Measurements from ENCODE around the gene PSMD7.

The PSMD7 gene

GRCh38 chr16:74296432-74297144 lies at the start of gene PSMD7:
Gene PSMD7, plus strand, starts transcription at chr16:74296814. Its CDS starts 101 bp downstream, at chr16:74296915.
- peak; percentile 75 for DNase-seq

- no peak for DNase-seq
Measured at GRCh38 chr16:74249254-74249653, 47.4 kb upstream of the PSMD7 start.

GRCh38 chr16:74249846-74250245 lies 46.8 kb upstream of the PSMD7 start:
- no peak for DNase-seq

GRCh38 chr16:74252329-74252728 lies 44.3 kb upstream of the PSMD7 start:
- no peak for DNase-seq

GRCh38 chr16:74253161-74253938 lies 43.3 kb upstream of the PSMD7 start:
- DNase-seq: no peak

GRCh38 chr16:74257061-74257460 lies 39.6 kb upstream of the PSMD7 start:
- DNase-seq: no peak

- DNase-seq: no peak
Measured at GRCh38 chr16:74261068-74261467, 35.5 kb upstream of the PSMD7 start.

GRCh38 chr16:74264811-74265210 lies 31.8 kb upstream of the PSMD7 start:
- DNase-seq: no peak

- DNase-seq: no peak
Measured at GRCh38 chr16:74268372-74268782, 28.2 kb upstream of the PSMD7 start.

- no peak for DNase-seq
Measured at GRCh38 chr16:74271872-74272271, 24.7 kb upstream of the PSMD7 start.

GRCh38 chr16:74275031-74275636 lies 21.5 kb upstream of the PSMD7 start:
- no peak for DNase-seq

GRCh38 chr16:74275711-74276110 lies 20.9 kb upstream of the PSMD7 start:
- DNase-seq: no peak

- DNase-seq: no peak
Measured at GRCh38 chr16:74277974-74278373, 18.6 kb upstream of the PSMD7 start.

- no peak for DNase-seq
Measured at GRCh38 chr16:74279266-74279665, 17.3 kb upstream of the PSMD7 start.

- no peak for DNase-seq
Measured at GRCh38 chr16:74279805-74280204, 16.8 kb upstream of the PSMD7 start.

GRCh38 chr16:74280448-74280847 lies 16.2 kb upstream of the PSMD7 start:
- no peak for DNase-seq

- DNase-seq: no peak
Measured at GRCh38 chr16:74281300-74281699, 15.3 kb upstream of the PSMD7 start.

GRCh38 chr16:74283716-74284115 lies 12.9 kb upstream of the PSMD7 start:
- DNase-seq: no peak

GRCh38 chr16:74288065-74288464 lies 8.5 kb upstream of the PSMD7 start:
- no peak for DNase-seq

GRCh38 chr16:74290356-74290755 lies 6.3 kb upstream of the PSMD7 start:
- no peak for DNase-seq

GRCh38 chr16:74291176-74291575 lies 5.4 kb upstream of the PSMD7 start:
- DNase-seq: no peak

- no peak for DNase-seq
Measured at GRCh38 chr16:74291577-74292208, 4.9 kb upstream of the PSMD7 start.

- no peak for DNase-seq
Measured at GRCh38 chr16:74296104-74296431, 546 bp upstream of the PSMD7 start.
